Esophagus squamous epithelium (tissue), 5 donors: ENCODE data around the gene MAN2B1. TPM values are rescaled to one million over a fixed set of nuclear protein-coding genes. Genes with fewer than 3 reads are reported as not detected.
"Not testable (repeated sequence)": the region's sequence is repeated elsewhere in the genome, so short reads cannot be mapped to it uniquely, and the experiment has no call there.

Source experiments
- DNase-seq: peaks from one replicate; lab custom pipeline; 2025; lab: John Stamatoyannopoulos, UW
- H3K27ac ChIP-seq, 4 donors: fragments of 200-600 bp; sonication (generic); one replicate each; pipeline ENCODE4 v1.5.1; 2016 to 2019; ENCODE audit warnings: mild to moderate bottlenecking in 1 of 4
- H3K27me3 ChIP-seq, 4 donors: fragments of 200-600 bp; sonication (generic); 1 replicate in 3 of 4; 2 replicates in 1 of 4; pipeline versions ENCODE4 v1.5.1 to v1.6.0; 2017 to 2021; ENCODE audit warnings: antibody characterized with exemption in 1 of 4
- H3K36me3 ChIP-seq, 3 donors: fragments of 200-600 bp; sonication (generic); one replicate each; pipeline ENCODE4 v1.5.1; 2016 to 2019
- H3K4me1 ChIP-seq, 3 donors: fragments of 200-600 bp; sonication (generic); one replicate each; pipeline ENCODE4 v1.5.1; 2017 to 2019
- H3K4me3 ChIP-seq, 4 donors: fragments of 200-600 bp; sonication (generic); 1 replicate in 3 of 4; 2 replicates in 1 of 4; pipeline ENCODE4 v1.5.1; 2016 to 2019; ENCODE audit warnings: mild to moderate bottlenecking in 2 of 4, moderate library complexity in 1 of 4
- H3K9me3 ChIP-seq, 3 donors: fragments of 200-600 bp; sonication (generic); one replicate each; pipeline ENCODE4 v1.5.1; 2016 to 2019
- POLR2A ChIP-seq, 4 donors: fragments of 450-650 bp; IDR thresholded peaks; one replicate each; pipeline ENCODE4 v1.6.1; 2017; ENCODE audit warnings: antibody characterized with exemption in 4 of 4, mild to moderate bottlenecking in 4 of 4, moderate library complexity in 3 of 4
- WGBS, 2 donors: methylation state at CpG; one replicate each; pipeline ENCODE4 v1.1.5; 2018; 5-methylcytosine and 5-hydroxymethylcytosine counted together
- intact Hi-C: fragments of 100-400 bp; cut with DNase I; formaldehyde crosslinking; loops from one replicate; pipeline ENCODE4 v1.15.0; 2022
- total RNA-seq, 4 donors: library from RNA; depleted of rRNA; stranded (reverse); fragments of >200 nt; gene quantifications; one replicate each; pipeline ENCODE4 v1.1.0, GENCODE V29; 2016
- TF ChIP-seq, protein P1 (sequence below), 6 experiments: fragments of 450-650 bp in 4 of 6; fragments of 200-600 bp in 2 of 6; sonication (generic) in 2 of 6; IDR thresholded peaks; one replicate each; pipeline ENCODE4 v1.5.1; 2016 to 2019; ENCODE audit warnings: antibody characterized with exemption in 6 of 6, mild to moderate bottlenecking in 4 of 6, moderate library complexity in 4 of 6
- donor health status: DM: yes; HTN: yes; CAD: no.

The MAN2B1 gene
- total RNA-seq, 4 donors from 2014 or later: 25.5 to 55.5 (median 39.4) TPM

DNA sequence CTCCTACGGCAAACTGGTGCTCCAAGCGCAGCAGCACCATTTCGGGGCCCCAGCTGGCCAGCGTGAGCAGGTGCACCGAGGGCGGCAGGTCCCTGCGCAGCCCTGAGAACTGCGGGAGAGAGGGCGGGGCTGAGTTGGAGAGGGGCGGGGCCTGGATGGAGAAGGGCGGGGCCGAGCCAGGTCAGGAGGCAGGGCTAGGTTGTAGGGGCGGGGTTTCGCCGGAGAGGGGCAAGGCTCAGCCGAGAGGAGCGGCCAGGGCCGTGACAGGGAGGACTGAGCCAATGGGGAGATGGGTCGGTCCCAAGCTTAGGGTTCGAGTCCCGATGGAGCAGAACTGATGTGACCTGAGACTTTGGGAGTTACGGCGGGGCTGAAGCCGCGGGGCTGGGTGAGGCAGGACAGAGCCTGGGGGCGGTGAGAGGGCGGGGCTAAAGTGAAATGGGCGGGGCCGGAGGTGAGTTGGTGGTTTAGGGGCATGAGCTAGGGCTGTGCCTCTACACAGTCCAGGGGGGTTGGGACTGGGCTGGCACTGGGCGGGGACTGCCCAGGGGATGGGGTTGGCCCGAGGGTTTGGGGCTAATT, 19.0 kb downstream of the MAN2B1 start:
- Histone ChIP-seq H3K27ac (no peak overlapping the region), H3K9me3 (no peaks in the 10 kb centered on the region), H3K36me3 (peaks cover 0 to 16% (median 0%) of the 10 kb centered on the region in 3 donors), H3K4me1 (peaks cover 11 to 15% (median 12%) of the 10 kb centered on the region in 3 donors), H3K27me3 (no peaks in the 10 kb centered on the region), H3K4me3 (peak overlapping the region in 3 of 4 donors; percentile 32 to 57 (median 35))
- intact Hi-C loops: no loop called here
- no peak for TF ChIP-seq POLR2A (IDR thresholded peaks at IDR 0.05)
- TF ChIP-seq, protein P1, sequence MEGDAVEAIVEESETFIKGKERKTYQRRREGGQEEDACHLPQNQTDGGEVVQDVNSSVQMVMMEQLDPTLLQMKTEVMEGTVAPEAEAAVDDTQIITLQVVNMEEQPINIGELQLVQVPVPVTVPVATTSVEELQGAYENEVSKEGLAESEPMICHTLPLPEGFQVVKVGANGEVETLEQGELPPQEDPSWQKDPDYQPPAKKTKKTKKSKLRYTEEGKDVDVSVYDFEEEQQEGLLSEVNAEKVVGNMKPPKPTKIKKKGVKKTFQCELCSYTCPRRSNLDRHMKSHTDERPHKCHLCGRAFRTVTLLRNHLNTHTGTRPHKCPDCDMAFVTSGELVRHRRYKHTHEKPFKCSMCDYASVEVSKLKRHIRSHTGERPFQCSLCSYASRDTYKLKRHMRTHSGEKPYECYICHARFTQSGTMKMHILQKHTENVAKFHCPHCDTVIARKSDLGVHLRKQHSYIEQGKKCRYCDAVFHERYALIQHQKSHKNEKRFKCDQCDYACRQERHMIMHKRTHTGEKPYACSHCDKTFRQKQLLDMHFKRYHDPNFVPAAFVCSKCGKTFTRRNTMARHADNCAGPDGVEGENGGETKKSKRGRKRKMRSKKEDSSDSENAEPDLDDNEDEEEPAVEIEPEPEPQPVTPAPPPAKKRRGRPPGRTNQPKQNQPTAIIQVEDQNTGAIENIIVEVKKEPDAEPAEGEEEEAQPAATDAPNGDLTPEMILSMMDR (IDR thresholded peaks at IDR 0.05): no peak
- WGBS, 2 donors: 18 to 23% methylated on average over 12 to 19 of the region's 31 CpGs
- DNase-seq: no peak

DNA sequence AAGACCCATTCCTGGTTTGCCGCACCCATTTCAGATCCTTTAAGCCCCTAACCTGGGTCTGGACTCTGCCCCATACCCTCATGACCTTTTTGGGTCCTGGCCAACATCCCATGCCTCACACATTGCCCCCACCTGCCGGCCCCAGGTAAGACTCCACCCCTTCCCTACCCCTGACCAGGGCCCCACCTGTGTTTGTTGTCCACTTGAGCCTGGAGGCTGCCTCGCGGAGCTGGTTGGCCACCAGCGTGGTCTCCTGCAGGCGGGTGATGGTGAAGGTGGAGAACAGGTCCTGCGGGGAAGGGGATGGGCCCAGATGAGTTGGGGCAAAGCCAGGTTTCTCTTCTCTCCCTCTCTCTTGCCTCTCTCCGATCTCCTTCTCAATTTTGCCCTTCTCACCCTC, 19.5 kb downstream of the MAN2B1 start:
- no peak for DNase-seq
- no peaks in the 10 kb centered on the region for H3K9me3 ChIP-seq
- peaks cover 0 to 11% (median 0%) of the 10 kb centered on the region in 3 donors for H3K36me3 ChIP-seq
- no peak overlapping the region for H3K4me3 ChIP-seq
- H3K27ac ChIP-seq: no peak overlapping the region
- H3K27me3 ChIP-seq: no peaks in the 10 kb centered on the region
- no peak for TF ChIP-seq POLR2A (IDR thresholded peaks at IDR 0.05)
- TF ChIP-seq, protein P1 (IDR thresholded peaks at IDR 0.05): no peak
- H3K4me1 ChIP-seq: peaks cover 11 to 15% (median 12%) of the 10 kb centered on the region in 3 donors
- intact Hi-C loops: no loop called here
- WGBS, 2 donors: 61 to 71% methylated on average over 3 to 5 of the region's 8 CpGs

DNA sequence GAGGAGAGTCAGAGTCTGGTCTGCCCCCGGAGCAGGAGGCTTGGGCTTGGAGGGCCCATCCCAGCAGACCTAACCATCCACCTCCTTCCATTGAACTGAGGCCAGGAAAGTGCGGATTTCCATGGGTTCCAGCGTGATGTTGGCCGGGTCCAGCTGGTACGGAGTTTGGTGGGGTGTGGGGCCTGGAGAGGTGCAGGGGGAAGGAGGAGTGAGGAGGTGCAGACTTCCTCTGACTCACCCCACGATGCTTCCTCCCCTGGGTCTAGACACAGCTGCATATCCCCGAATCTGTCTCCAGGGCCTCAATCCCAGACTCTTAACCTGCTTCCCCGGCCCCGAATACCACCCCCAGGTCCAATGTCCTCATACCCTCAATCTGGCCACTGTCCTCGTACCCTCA, 20.0 kb downstream of the MAN2B1 start:
- DNase-seq: no peak
- Histone ChIP-seq H3K4me3 (no peak overlapping the region), H3K4me1 (peaks cover 11 to 15% (median 12%) of the 10 kb centered on the region in 3 donors), H3K27me3 (no peaks in the 10 kb centered on the region), H3K9me3 (no peaks in the 10 kb centered on the region), H3K36me3 (peaks cover 0 to 6% (median 0%) of the 10 kb centered on the region in 3 donors), H3K27ac (no peak overlapping the region)
- whole genome bisulfite sequencing, 2 donors: 75 to 92% methylated on average over 8 of the region's 10 CpGs
- no peak for TF ChIP-seq POLR2A (IDR thresholded peaks at IDR 0.05)
- TF ChIP-seq, protein P1 (IDR thresholded peaks at IDR 0.05): no peak
- intact Hi-C loops: no loop called here

DNA sequence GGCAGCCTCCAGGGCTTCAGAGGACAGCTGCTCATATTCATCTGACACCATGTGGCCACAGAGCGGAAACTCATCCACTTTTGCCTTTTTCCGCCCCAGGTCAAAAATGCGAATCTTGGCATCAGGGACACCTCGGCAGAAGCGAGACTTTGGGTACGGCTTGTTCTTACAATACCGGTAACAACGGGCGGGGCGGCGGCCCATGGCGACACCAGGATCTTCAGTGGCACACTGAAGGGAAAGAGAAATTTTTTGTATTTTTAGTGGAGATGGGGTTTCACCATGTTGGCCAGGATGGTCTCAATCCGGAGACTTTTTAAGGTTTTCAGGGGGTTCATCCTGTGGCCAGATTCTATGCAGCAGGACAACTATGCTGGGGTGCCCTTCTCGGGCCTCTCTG, 22.8 kb downstream of the MAN2B1 start:
- H3K9me3 ChIP-seq, intact Hi-C loops, DNase-seq, H3K36me3 ChIP-seq, H3K27ac ChIP-seq, H3K27me3 ChIP-seq, H3K4me3 ChIP-seq: not testable (repeated sequence)
- WGBS, 2 donors: 92 to 97% methylated on average over 7 to 14 of the region's 14 CpGs
- peaks cover 21 to 28% (median 21%) of the 10 kb centered on the region in 3 donors for H3K4me1 ChIP-seq

DNA sequence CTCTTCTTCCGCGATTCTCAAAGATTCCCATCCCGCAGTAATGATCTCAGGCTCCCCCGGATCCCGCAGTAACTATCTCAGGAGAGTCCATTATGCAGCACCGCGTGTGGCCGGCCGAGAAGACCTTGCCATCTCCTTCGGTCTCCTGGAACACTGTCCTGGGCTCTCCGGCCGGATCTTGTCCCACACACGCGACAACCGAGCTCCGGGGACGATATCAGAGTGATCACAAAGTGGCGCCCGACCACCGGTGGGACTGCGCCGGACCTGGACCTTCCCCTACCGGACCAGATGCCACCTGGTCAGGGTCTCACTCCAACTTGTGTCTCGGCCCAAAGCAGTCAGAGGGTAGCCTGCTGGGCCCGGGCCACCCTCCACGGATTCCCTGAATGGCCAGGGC, 24.0 kb downstream of the MAN2B1 start:
- H3K36me3 ChIP-seq: no peaks in the 10 kb centered on the region
- TF ChIP-seq POLR2A (IDR thresholded peaks at IDR 0.05): no peak
- TF ChIP-seq, protein P1 (IDR thresholded peaks at IDR 0.05): no peak
- no peak overlapping the region for H3K27ac ChIP-seq
- no peaks in the 10 kb centered on the region for H3K27me3 ChIP-seq
- WGBS, 2 donors: 92 to 95% methylated on average over 12 to 17 of the region's 26 CpGs
- H3K4me3 ChIP-seq: no peak overlapping the region
- intact Hi-C loops: no loop called here
- H3K4me1 ChIP-seq: peaks cover 11 to 16% (median 13%) of the 10 kb centered on the region in 3 donors
- H3K9me3 ChIP-seq: no peaks in the 10 kb centered on the region
- no peak for DNase-seq
